Activated CD4-positive, alpha-beta T cell treated with anti-CD3 and anti-CD28 coated beads, Interleukin-2, amount 10 ng/mL, durations not matched to agents 24 days and 14 days (primary cell): ENCODE results near the gene TNFAIP3. TPM values are rescaled to one million over a fixed set of nuclear protein-coding genes. Genes with fewer than 3 reads are reported as not detected.

Experiments used
- DNase-seq: peaks from one replicate; pipeline ENCODE4 v3.0.0; 2022
- H3K27ac Mint-ChIP-seq: one replicate; pipeline ENCODE4 v1.8.0; 2022; ENCODE audit warnings: mild to moderate bottlenecking, mixed read lengths
- H3K27me3 Mint-ChIP-seq: one replicate; pipeline ENCODE4 v1.8.0; 2022; ENCODE audit warnings: mixed read lengths
- H3K36me3 Mint-ChIP-seq: one replicate; pipeline ENCODE4 v1.8.0; 2022; ENCODE audit warnings: low read depth, mild to moderate bottlenecking, mixed read lengths
- H3K4me1 Mint-ChIP-seq: one replicate; pipeline ENCODE4 v1.8.0; 2021; ENCODE audit warnings: mixed read lengths
- H3K4me3 Mint-ChIP-seq: one replicate; pipeline ENCODE4 v1.8.0; 2022; ENCODE audit warnings: mild to moderate bottlenecking, moderate library complexity, mixed read lengths
- H3K9me3 Mint-ChIP-seq: one replicate; pipeline ENCODE4 v1.8.0; 2021; ENCODE audit warnings: mixed read lengths
- intact Hi-C: fragments of 100-400 bp; cut with micrococcal nuclease; formaldehyde crosslinking; loops from one replicate; pipeline ENCODE4 v1.15.1; 2023
- total RNA-seq: library from RNA; stranded (reverse); gene quantifications from 2 replicates; pipeline ENCODE4 v1.2.3, GENCODE V29; 2022

The TNFAIP3 gene
- total RNA-seq, 1 donor from 2014 or later = 249 TPM

GRCh38 chr6:137911675-137912191 lies 44.7 kb downstream of the TNFAIP3 start:
- Mint-ChIP-seq H3K36me3 (peaks cover 4% of the 10 kb centered on the region), H3K27me3 (no peaks in the 10 kb centered on the region), H3K4me3 (no peak overlapping the region), H3K4me1 (peaks cover 38% of the 10 kb centered on the region), H3K27ac (peak overlapping the region; percentile 5), H3K9me3 (peaks cover 26% of the 10 kb centered on the region)
- intact Hi-C loops = no loop called here
- DNase-seq = no peak

GRCh38 chr6:137912813-137913212 lies 45.8 kb downstream of the TNFAIP3 start:
- H3K36me3 Mint-ChIP-seq = peaks cover 4% of the 10 kb centered on the region
- no peak overlapping the region for H3K4me3 Mint-ChIP-seq
- H3K27me3 Mint-ChIP-seq = no peaks in the 10 kb centered on the region
- H3K27ac Mint-ChIP-seq = no peak overlapping the region
- H3K4me1 Mint-ChIP-seq = peaks cover 32% of the 10 kb centered on the region
- intact Hi-C loops = no loop called here
- DNase-seq = no peak
- H3K9me3 Mint-ChIP-seq = peaks cover 26% of the 10 kb centered on the region

GRCh38 chr6:137913434-137913833 lies 46.4 kb downstream of the TNFAIP3 start:
- no peak for DNase-seq
- H3K27ac Mint-ChIP-seq = no peak overlapping the region
- intact Hi-C loops = no loop called here
- H3K27me3 Mint-ChIP-seq = no peaks in the 10 kb centered on the region
- no peak overlapping the region for H3K4me3 Mint-ChIP-seq
- H3K4me1 Mint-ChIP-seq = peaks cover 29% of the 10 kb centered on the region
- H3K36me3 Mint-ChIP-seq = peaks cover 4% of the 10 kb centered on the region
- peaks cover 26% of the 10 kb centered on the region for H3K9me3 Mint-ChIP-seq

GRCh38 chr6:137913996-137914529 lies 47.0 kb downstream of the TNFAIP3 start:
- Mint-ChIP-seq H3K27me3 (no peaks in the 10 kb centered on the region), H3K4me3 (no peak overlapping the region), H3K4me1 (peaks cover 27% of the 10 kb centered on the region), H3K36me3 (peaks cover 4% of the 10 kb centered on the region), H3K27ac (no peak overlapping the region), H3K9me3 (peaks cover 26% of the 10 kb centered on the region)
- intact Hi-C loops = no loop called here
- DNase-seq = no peak

- no peak for DNase-seq
- intact Hi-C loops = no loop called here
- Mint-ChIP-seq H3K27ac (no peak overlapping the region), H3K27me3 (no peaks in the 10 kb centered on the region), H3K9me3 (peaks cover 25% of the 10 kb centered on the region), H3K4me1 (peaks cover 21% of the 10 kb centered on the region), H3K4me3 (no peak overlapping the region), H3K36me3 (peaks cover 4% of the 10 kb centered on the region)
Observed at GRCh38 chr6:137914530-137915193, 47.6 kb downstream of the TNFAIP3 start.

GRCh38 chr6:137915790-137916189 lies 48.7 kb downstream of the TNFAIP3 start:
- Mint-ChIP-seq H3K4me3 (no peak overlapping the region), H3K36me3 (peaks cover 4% of the 10 kb centered on the region), H3K27ac (no peak overlapping the region), H3K27me3 (no peaks in the 10 kb centered on the region), H3K9me3 (peaks cover 28% of the 10 kb centered on the region), H3K4me1 (peaks cover 15% of the 10 kb centered on the region)
- intact Hi-C loops = no loop called here
- DNase-seq = no peak

GRCh38 chr6:137917551-137918325 lies 50.7 kb downstream of the TNFAIP3 start:
- H3K9me3 Mint-ChIP-seq = peaks cover 28% of the 10 kb centered on the region
- H3K4me3 Mint-ChIP-seq = no peak overlapping the region
- intact Hi-C loops = no loop called here
- H3K27me3 Mint-ChIP-seq = no peaks in the 10 kb centered on the region
- H3K27ac Mint-ChIP-seq = no peak overlapping the region
- no peak for DNase-seq
- H3K36me3 Mint-ChIP-seq = peaks cover 4% of the 10 kb centered on the region
- H3K4me1 Mint-ChIP-seq = peaks cover 13% of the 10 kb centered on the region

GRCh38 chr6:137919502-137919823 lies 52.4 kb downstream of the TNFAIP3 start:
- intact Hi-C loops = no loop called here
- H3K27ac Mint-ChIP-seq = no peak overlapping the region

GRCh38 chr6:137919837-137920730 lies 53.0 kb downstream of the TNFAIP3 start:
- no peak overlapping the region for H3K27ac Mint-ChIP-seq
- intact Hi-C loops = no loop called here
- H3K4me1 Mint-ChIP-seq = peaks cover 27% of the 10 kb centered on the region

More at GRCh38 chr6:137919502-137919823, 52.4 kb downstream of the TNFAIP3 start:
- Mint-ChIP-seq H3K9me3 (peaks cover 19% of the 10 kb centered on the region), H3K4me1 (peaks cover 22% of the 10 kb centered on the region), H3K27me3 (no peaks in the 10 kb centered on the region), H3K4me3 (no peak overlapping the region), H3K36me3 (no peaks in the 10 kb centered on the region)
- DNase-seq = no peak

GRCh38 chr6:137921823-137922222 lies 54.8 kb downstream of the TNFAIP3 start:
- Mint-ChIP-seq H3K27ac (no peak overlapping the region), H3K4me3 (no peak overlapping the region), H3K36me3 (no peaks in the 10 kb centered on the region), H3K9me3 (peaks cover 5% of the 10 kb centered on the region), H3K4me1 (peaks cover 43% of the 10 kb centered on the region), H3K27me3 (no peaks in the 10 kb centered on the region)
- peak; percentile 54 for DNase-seq
- intact Hi-C loops = no loop called here

More at GRCh38 chr6:137919837-137920730, 53.0 kb downstream of the TNFAIP3 start:
- no peaks in the 10 kb centered on the region for H3K27me3 Mint-ChIP-seq
- no peak overlapping the region for H3K4me3 Mint-ChIP-seq
- DNase-seq = peak; percentile 47
- H3K36me3 Mint-ChIP-seq = no peaks in the 10 kb centered on the region
- peaks cover 13% of the 10 kb centered on the region for H3K9me3 Mint-ChIP-seq

GRCh38 chr6:137923866-137924653 lies 57.0 kb downstream of the TNFAIP3 start:
- intact Hi-C loops = no loop called here
- no peak overlapping the region for H3K27ac Mint-ChIP-seq
- DNase-seq = peak; percentile 52

GRCh38 chr6:137925141-137925698 lies 58.2 kb downstream of the TNFAIP3 start:
- peaks cover 62% of the 10 kb centered on the region for H3K4me1 Mint-ChIP-seq
- H3K4me3 Mint-ChIP-seq = no peak overlapping the region
- intact Hi-C loops = loop anchor here (5.0 kb wide), 2 partner anchors 133 to 243 kb away; no protein-coding TSS in a partner anchor
- no peaks in the 10 kb centered on the region for H3K27me3 Mint-ChIP-seq
- peaks cover 5% of the 10 kb centered on the region for H3K9me3 Mint-ChIP-seq
- H3K27ac Mint-ChIP-seq = peak overlapping the region; percentile 64
- peak; percentile 46 for DNase-seq
- H3K36me3 Mint-ChIP-seq = no peaks in the 10 kb centered on the region

More at GRCh38 chr6:137923866-137924653, 57.0 kb downstream of the TNFAIP3 start:
- Mint-ChIP-seq H3K36me3 (no peaks in the 10 kb centered on the region), H3K4me1 (peaks cover 60% of the 10 kb centered on the region), H3K27me3 (no peaks in the 10 kb centered on the region), H3K9me3 (peaks cover 5% of the 10 kb centered on the region), H3K4me3 (no peak overlapping the region)
